ENCODE data around the gene CCNY. TPM values are rescaled to one million over a fixed set of nuclear protein-coding genes. Genes with fewer than 3 reads are reported as not detected.

The CCNY gene
- total and polyA plus RNA-seq, 8 donors: 60.9 to 87.6 (median 81.7) TPM

- no peak for DNase-seq
- intact Hi-C loops (cut with DNase I): no loop called here
- Histone ChIP-seq H3K36me3 (no peaks in the 10 kb centered on the region), H3K27me3 (no peaks in the 10 kb centered on the region), H3K4me3 (no peak overlapping the region), H3K27ac (no peak overlapping the region), H3K4me1 (peaks cover 0 to 15% of the 10 kb centered on the region in 2 donors), H3K9me3 (no peaks in the 10 kb centered on the region)
- no peak for TF ChIP-seq CTCF (IDR thresholded peaks at IDR 0.05)
- ATAC-seq: no peak
These were observed 184.7 kb downstream of the CCNY start for GRCh38 chr10:35520996-35521395.

- Histone ChIP-seq H3K9me3 (no peaks in the 10 kb centered on the region), H3K27ac (no peak overlapping the region), H3K27me3 (no peaks in the 10 kb centered on the region), H3K36me3 (no peaks in the 10 kb centered on the region), H3K4me1 (peaks cover 0 to 5% of the 10 kb centered on the region in 2 donors), H3K4me3 (no peak overlapping the region)
- no peak for TF ChIP-seq CTCF (IDR thresholded peaks at IDR 0.05)
- ATAC-seq (no peak), DNase-seq (no peak)
- intact Hi-C loops (cut with DNase I): no loop called here
These were observed 187.4 kb downstream of the CCNY start for GRCh38 chr10:35523670-35524225.

GRCh38 chr10:35526746-35527145, 190.4 kb downstream of the CCNY start:
- Histone ChIP-seq H3K9me3 (no peaks in the 10 kb centered on the region), H3K27me3 (no peaks in the 10 kb centered on the region), H3K27ac (no peak overlapping the region), H3K36me3 (peaks cover 0 to 21% of the 10 kb centered on the region in 2 donors), H3K4me3 (no peak overlapping the region), H3K4me1 (peaks cover 0 to 5% of the 10 kb centered on the region in 2 donors)
- DNase-seq (no peak), ATAC-seq (no peak)
- no peak for TF ChIP-seq CTCF (IDR thresholded peaks at IDR 0.05)
- intact Hi-C loops (cut with DNase I): no loop called here

- TF ChIP-seq CTCF (IDR thresholded peaks at IDR 0.05): no peak
- ATAC-seq: no peak
- Histone ChIP-seq H3K9me3 (peaks cover 0 to 5% of the 10 kb centered on the region in 2 donors), H3K4me1 (no peaks in the 10 kb centered on the region), H3K27ac (no peak overlapping the region), H3K27me3 (no peaks in the 10 kb centered on the region), H3K36me3 (peaks cover 0 to 71% of the 10 kb centered on the region in 2 donors), H3K4me3 (no peak overlapping the region)
- DNase-seq: no peak
- intact Hi-C loops (cut with DNase I): no loop called here
These were observed 195.8 kb downstream of the CCNY start for GRCh38 chr10:35532141-35532540.

- H3K27ac ChIP-seq: no peak overlapping the region
- no peak for TF ChIP-seq CTCF (IDR thresholded peaks at IDR 0.05)
- H3K9me3 ChIP-seq: peaks cover 0 to 5% of the 10 kb centered on the region in 2 donors
- H3K36me3 ChIP-seq: peaks cover 0 to 76% of the 10 kb centered on the region in 2 donors
- intact Hi-C loops (cut with DNase I): no loop called here
- no peak for DNase-seq
- no peaks in the 10 kb centered on the region for H3K27me3 ChIP-seq
- no peak for ATAC-seq
- H3K4me1 ChIP-seq: no peaks in the 10 kb centered on the region
- H3K4me3 ChIP-seq: no peak overlapping the region
These were observed 197.3 kb downstream of the CCNY start for GRCh38 chr10:35533565-35533964.
